GM18508 (cell line): ENCODE results near the gene RFTN1.

Experiments
- ATAC-seq: cut with Tn5 transposase; IDR thresholded peaks from one replicate; pipeline ENCODE4 v1.9.1; 2021; ENCODE audit warnings: moderate number of reproducible peaks; ENCODE audit not compliant: insufficient read depth, unreplicated experiment

Gene RFTN1

GRCh38 chr3:16366581-16366980 lies 146.9 kb downstream of the RFTN1 start:
- ATAC-seq, result no peak

GRCh38 chr3:16365491-16366128 lies 147.9 kb downstream of the RFTN1 start:
- ATAC-seq, result no peak

- no peak for ATAC-seq
Measured at GRCh38 chr3:16364963-16365362, 148.5 kb downstream of the RFTN1 start.

GRCh38 chr3:16364323-16364722 lies 149.2 kb downstream of the RFTN1 start:
- ATAC-seq, result no peak

GRCh38 chr3:16363636-16364035 lies 149.9 kb downstream of the RFTN1 start:
- no peak for ATAC-seq

GRCh38 chr3:16362770-16363169 lies 150.7 kb downstream of the RFTN1 start:
- no peak for ATAC-seq

GRCh38 chr3:16361087-16361486 lies 152.4 kb downstream of the RFTN1 start:
- no peak for ATAC-seq

- no peak for ATAC-seq
Measured at GRCh38 chr3:16359331-16359730, 154.2 kb downstream of the RFTN1 start.

- ATAC-seq, result no peak
Measured at GRCh38 chr3:16358336-16358735, 155.2 kb downstream of the RFTN1 start.

- no peak for ATAC-seq
Measured at GRCh38 chr3:16357186-16358121, 156.0 kb downstream of the RFTN1 start.

- ATAC-seq, result no peak
Measured at GRCh38 chr3:16355828-16356227, 157.7 kb downstream of the RFTN1 start.

GRCh38 chr3:16354291-16354690 lies 159.2 kb downstream of the RFTN1 start:
- no peak for ATAC-seq

GRCh38 chr3:16352428-16352827 lies 161.1 kb downstream of the RFTN1 start:
- no peak for ATAC-seq

- ATAC-seq, result no peak
Measured at GRCh38 chr3:16350597-16351318, 162.7 kb downstream of the RFTN1 start.

- ATAC-seq, result no peak
Measured at GRCh38 chr3:16349986-16350596, 163.4 kb downstream of the RFTN1 start.

- ATAC-seq, result no peak
Measured at GRCh38 chr3:16347548-16347947, 166.0 kb downstream of the RFTN1 start.

GRCh38 chr3:16346413-16347081 lies 167.0 kb downstream of the RFTN1 start:
- ATAC-seq, result no peak

GRCh38 chr3:16343101-16343500 lies 170.4 kb downstream of the RFTN1 start:
- no peak for ATAC-seq

GRCh38 chr3:16338999-16339398 lies 174.5 kb downstream of the RFTN1 start:
- no peak for ATAC-seq
